ENCODE data around the gene DLGAP1. TPM values are rescaled to one million over a fixed set of nuclear protein-coding genes. Genes with fewer than 3 reads are reported as not detected.

The DLGAP1 gene
- total and polyA plus RNA-seq, 10 donors, result 0.11 to 6.0 (median 2.1) TPM

GRCh38 chr18:3931542-3932112, 523.5 kb downstream of the DLGAP1 start:
- Histone ChIP-seq H3K27ac (no peak overlapping the region), H3K4me1 (no peaks in the 10 kb centered on the region), H3K4me3 (no peak overlapping the region), H3K36me3 (no peaks in the 10 kb centered on the region), H3K27me3 (replicated peaks in 1 of 7) (no peaks in the 10 kb centered on the region), H3K9me3 (no peaks in the 10 kb centered on the region)
- intact Hi-C loops (cut with DNase I; ENCODE audit: low total_unique reads), result no loop called here
- TF ChIP-seq, protein P1, sequence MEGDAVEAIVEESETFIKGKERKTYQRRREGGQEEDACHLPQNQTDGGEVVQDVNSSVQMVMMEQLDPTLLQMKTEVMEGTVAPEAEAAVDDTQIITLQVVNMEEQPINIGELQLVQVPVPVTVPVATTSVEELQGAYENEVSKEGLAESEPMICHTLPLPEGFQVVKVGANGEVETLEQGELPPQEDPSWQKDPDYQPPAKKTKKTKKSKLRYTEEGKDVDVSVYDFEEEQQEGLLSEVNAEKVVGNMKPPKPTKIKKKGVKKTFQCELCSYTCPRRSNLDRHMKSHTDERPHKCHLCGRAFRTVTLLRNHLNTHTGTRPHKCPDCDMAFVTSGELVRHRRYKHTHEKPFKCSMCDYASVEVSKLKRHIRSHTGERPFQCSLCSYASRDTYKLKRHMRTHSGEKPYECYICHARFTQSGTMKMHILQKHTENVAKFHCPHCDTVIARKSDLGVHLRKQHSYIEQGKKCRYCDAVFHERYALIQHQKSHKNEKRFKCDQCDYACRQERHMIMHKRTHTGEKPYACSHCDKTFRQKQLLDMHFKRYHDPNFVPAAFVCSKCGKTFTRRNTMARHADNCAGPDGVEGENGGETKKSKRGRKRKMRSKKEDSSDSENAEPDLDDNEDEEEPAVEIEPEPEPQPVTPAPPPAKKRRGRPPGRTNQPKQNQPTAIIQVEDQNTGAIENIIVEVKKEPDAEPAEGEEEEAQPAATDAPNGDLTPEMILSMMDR (IDR thresholded peaks at IDR 0.05 in 8 of 11, conservative IDR thresholded peaks at IDR 0.05 in 3 of 11), result no peak
- no peak for TF ChIP-seq POLR2A (IDR thresholded peaks at IDR 0.05)
- TF ChIP-seq POLR2AphosphoS5 (IDR thresholded peaks at IDR 0.05), result no peak
- no peak for DNase-seq
- WGBS, 5 donors, result 84 to 91% (median 87%) methylated on average over 4 of the region's 4 CpGs

DNA sequence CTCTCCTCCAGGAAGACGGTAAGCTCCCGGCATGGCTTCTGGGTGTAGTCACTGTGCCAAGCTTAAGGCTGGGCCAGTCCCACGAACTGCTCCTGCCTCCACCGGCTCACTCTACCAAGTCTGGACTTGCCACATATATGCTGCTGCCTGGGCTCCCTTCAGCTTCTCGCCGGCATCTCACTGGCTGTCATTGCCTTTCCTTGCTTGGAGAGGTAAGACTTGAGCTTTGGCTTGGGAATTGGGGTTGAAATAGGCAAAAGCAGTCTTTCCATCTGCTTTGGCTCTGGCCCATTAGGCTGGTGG, 524.1 kb downstream of the DLGAP1 start:
- Histone ChIP-seq H3K36me3 (no peaks in the 10 kb centered on the region), H3K27ac (no peak overlapping the region), H3K4me3 (no peak overlapping the region), H3K27me3 (replicated peaks in 1 of 7) (no peaks in the 10 kb centered on the region), H3K9me3 (no peaks in the 10 kb centered on the region), H3K4me1 (no peaks in the 10 kb centered on the region)
- TF ChIP-seq, protein P1 (IDR thresholded peaks at IDR 0.05 in 8 of 11, conservative IDR thresholded peaks at IDR 0.05 in 3 of 11), result no peak
- TF ChIP-seq POLR2AphosphoS5 (IDR thresholded peaks at IDR 0.05) (no peak), POLR2A (IDR thresholded peaks at IDR 0.05) (no peak)
- WGBS, 5 donors, result 91 to 95% (median 93%) methylated on average over 6 of the region's 6 CpGs
- intact Hi-C loops (cut with DNase I; ENCODE audit: low total_unique reads), result no loop called here
- DNase-seq, result no peak

DNA sequence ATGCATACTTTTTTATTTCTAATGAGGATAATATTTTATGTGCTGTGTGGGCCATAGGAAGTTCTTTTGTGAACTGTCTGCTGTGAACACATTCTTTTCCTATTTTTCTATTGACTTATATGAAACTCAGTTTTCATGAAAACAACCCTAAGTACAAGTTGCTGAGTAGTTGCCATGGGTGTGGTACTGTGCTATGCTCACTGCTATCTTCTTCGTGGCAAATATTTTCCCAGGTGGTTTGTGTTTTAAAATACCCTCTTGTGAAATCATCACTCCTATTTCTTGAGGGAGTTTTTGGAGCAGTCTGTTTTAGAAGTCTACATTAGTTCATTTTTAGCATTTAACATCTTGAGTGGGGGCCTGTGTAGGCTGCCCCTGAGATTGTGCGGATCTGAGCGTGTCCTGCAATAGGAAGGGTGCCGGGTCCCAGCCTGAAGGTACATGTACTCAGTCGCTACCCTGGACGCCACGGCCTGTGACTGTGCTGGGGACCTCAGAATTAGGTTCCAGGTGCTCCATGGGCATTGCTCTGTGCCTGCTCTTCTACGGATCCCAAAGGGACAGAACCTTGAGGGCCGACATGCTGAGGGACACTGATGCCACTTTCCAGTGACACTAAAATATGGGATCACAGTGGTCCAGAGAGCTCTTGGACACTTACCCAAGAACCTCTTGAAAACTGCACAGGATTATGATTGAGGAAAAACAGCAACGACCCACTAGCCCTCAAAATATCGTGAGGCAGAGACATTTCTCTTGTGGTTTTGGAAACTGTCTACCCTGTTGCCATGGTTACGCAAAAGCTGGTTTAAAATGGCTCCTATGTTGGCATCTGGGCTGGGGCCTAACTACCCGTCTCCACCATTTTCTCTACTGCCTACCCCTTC, 524.7 kb downstream of the DLGAP1 start:
- Histone ChIP-seq H3K27ac (no peak overlapping the region), H3K27me3 (replicated peaks in 1 of 7) (no peaks in the 10 kb centered on the region), H3K4me3 (no peak overlapping the region), H3K36me3 (no peaks in the 10 kb centered on the region), H3K4me1 (no peaks in the 10 kb centered on the region), H3K9me3 (no peaks in the 10 kb centered on the region)
- no peak for DNase-seq
- no peak for TF ChIP-seq POLR2AphosphoS5 (IDR thresholded peaks at IDR 0.05)
- TF ChIP-seq, protein P1 (IDR thresholded peaks at IDR 0.05 in 8 of 11, conservative IDR thresholded peaks at IDR 0.05 in 3 of 11), result no peak
- TF ChIP-seq POLR2A (IDR thresholded peaks at IDR 0.05), result no peak
- intact Hi-C loops (cut with DNase I; ENCODE audit: low total_unique reads), result no loop called here
- 87 to 94% (median 91%) methylated on average over 13 of the region's 13 CpGs for WGBS, 5 donors

- no peaks in the 10 kb centered on the region for H3K36me3 ChIP-seq
- H3K4me1 ChIP-seq, result no peaks in the 10 kb centered on the region
- intact Hi-C loops (cut with DNase I; ENCODE audit: low total_unique reads), result no loop called here
- DNase-seq, result no peak
- no peak overlapping the region for H3K27ac ChIP-seq
- no peak overlapping the region for H3K4me3 ChIP-seq
- TF ChIP-seq, protein P1 (IDR thresholded peaks at IDR 0.05 in 8 of 11, conservative IDR thresholded peaks at IDR 0.05 in 3 of 11), result no peak
- TF ChIP-seq POLR2A (IDR thresholded peaks at IDR 0.05), result no peak
- no peak for TF ChIP-seq POLR2AphosphoS5 (IDR thresholded peaks at IDR 0.05)
- H3K9me3 ChIP-seq, result no peaks in the 10 kb centered on the region
- 49 to 76% (median 56%) methylated on average over 1 of the region's 1 CpG for WGBS, 5 donors
- no peaks in the 10 kb centered on the region for H3K27me3 ChIP-seq (replicated peaks in 1 of 7)
Observed at GRCh38 chr18:3924455-3924854, 530.7 kb downstream of the DLGAP1 start.

Data from spleen (tissue), 11 donors.